ENCODE data around the gene SAMD4A. TPM values are rescaled to one million over a fixed set of nuclear protein-coding genes. Genes with fewer than 3 reads are reported as not detected.

Gene SAMD4A
- total and polyA plus RNA-seq, 7 experiments from 2014 or later: 0.73 to 5.7 (median 1.7) TPM; not detected in 2

DNA sequence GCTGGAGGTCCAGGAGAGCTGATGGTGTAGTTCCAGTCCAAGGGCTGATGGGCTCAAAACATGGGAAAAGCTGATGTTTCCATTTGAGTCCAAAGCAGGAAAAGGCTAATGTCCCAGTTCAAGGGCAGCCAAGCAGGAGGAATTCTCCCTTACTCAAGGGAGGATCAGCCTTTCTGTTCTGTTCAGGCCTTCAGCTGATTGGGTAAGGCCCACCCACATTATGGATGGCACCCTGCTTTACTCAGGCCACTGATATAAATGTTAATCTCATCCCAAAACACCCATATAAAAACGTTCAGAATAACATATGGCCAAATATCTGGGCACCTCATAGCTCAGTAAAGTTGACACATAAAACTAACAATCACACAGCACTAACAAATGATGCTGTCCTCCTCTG is 64.1 kb downstream of the SAMD4A start:
- H3K4me3 ChIP-seq (ENCODE audit: low read length): no peak overlapping the region
- no peak for ATAC-seq

DNA sequence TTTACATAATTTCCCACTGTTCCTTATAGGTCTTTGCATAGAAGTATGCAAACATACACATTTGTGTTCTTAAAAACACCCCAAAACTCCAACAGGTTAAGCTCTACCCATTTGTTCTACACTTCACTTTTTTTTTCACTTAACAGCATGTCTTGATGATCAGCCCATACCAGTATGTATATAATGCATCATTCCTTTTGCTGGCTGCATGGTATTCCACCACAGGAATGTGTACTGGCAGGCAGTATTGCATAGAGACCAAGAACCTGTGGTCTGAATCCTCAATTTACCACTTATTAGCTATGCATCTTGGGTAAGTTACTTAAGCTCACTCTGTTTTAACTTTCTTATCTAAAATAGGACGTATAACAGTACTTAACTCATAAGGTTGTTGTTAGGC is 65.5 kb downstream of the SAMD4A start:
- Histone ChIP-seq H3K27me3 (ENCODE audit: control insufficient read depth in 2 of 2, insufficient read depth in 2 of 2, low read length in 2 of 2) (no peaks in the 10 kb centered on the region), H3K27ac (ENCODE audit: low read depth, low read length) (no peak overlapping the region), H3K9me3 (ENCODE audit: control insufficient read depth in 2 of 3, low read length in 3 of 3) (no peaks in the 10 kb centered on the region), H3K36me3 (ENCODE audit: control insufficient read depth in 2 of 3, insufficient read depth in 3 of 3, low read length in 3 of 3) (no peaks in the 10 kb centered on the region), H3K4me1 (ENCODE audit: control insufficient read depth in 2 of 2, insufficient read depth in 2 of 2, low read length in 2 of 2) (peaks cover 25 to 29% of the 10 kb centered on the region in 2 donors), H3K4me3 (ENCODE audit: low read length) (no peak overlapping the region)
- no peak for DNase-seq
- Mint-ChIP-seq H3K27me3 (peaks cover 0 to 6% (median 0%) of the 10 kb centered on the region in 5 donors), H3K4me3 (no peak overlapping the region), H3K9me3 (peaks cover 0 to 4% (median 0%) of the 10 kb centered on the region in 11 donors), H3K27ac (no peak overlapping the region), H3K4me1 (peaks cover 24 to 32% (median 31%) of the 10 kb centered on the region in 7 donors), H3K36me3 (peaks cover 0 to 4% (median 0%) of the 10 kb centered on the region in 5 donors)
- CTCF ChIA-PET: no interaction called here
- POLR2A ChIA-PET: no interaction called here
- intact Hi-C loops (cut with micrococcal nuclease): no loop called here
- ATAC-seq: no peak

More for the DNA sequence above, 64.1 kb downstream of the SAMD4A start:
- no peaks in the 10 kb centered on the region for H3K27me3 ChIP-seq (ENCODE audit: control insufficient read depth in 2 of 2, insufficient read depth in 2 of 2, low read length in 2 of 2)
- no peak overlapping the region for H3K27ac Mint-ChIP-seq
- peaks cover 31 to 46% (median 41%) of the 10 kb centered on the region in 7 donors for H3K4me1 Mint-ChIP-seq
- no peaks in the 10 kb centered on the region for H3K9me3 ChIP-seq (ENCODE audit: control insufficient read depth in 2 of 3, low read length in 3 of 3)
- peaks cover 0 to 6% (median 0%) of the 10 kb centered on the region in 5 donors for H3K27me3 Mint-ChIP-seq
- peaks cover 0 to 4% (median 0%) of the 10 kb centered on the region in 11 donors for H3K9me3 Mint-ChIP-seq
- DNase-seq: no peak
- H3K36me3 Mint-ChIP-seq: peaks cover 0 to 5% (median 0%) of the 10 kb centered on the region in 5 donors
- H3K4me3 Mint-ChIP-seq: no peak overlapping the region
- intact Hi-C loops (cut with micrococcal nuclease): no loop called here
- ChIA-PET CTCF (interaction anchor here (0.8 to 1.5 kb wide), 2 partner anchors 11 to 65 kb away, joined by 4 read pairs; no protein-coding TSS in a partner anchor), POLR2A (interaction anchor here (1.1 kb wide), 1 partner anchor 64 kb away, joined by 3 read pairs; the partner anchor contains the start of gene SAMD4A)
- H3K4me1 ChIP-seq (ENCODE audit: control insufficient read depth in 2 of 2, insufficient read depth in 2 of 2, low read length in 2 of 2): peaks cover 32 to 39% of the 10 kb centered on the region in 2 donors
- no peaks in the 10 kb centered on the region for H3K36me3 ChIP-seq (ENCODE audit: control insufficient read depth in 2 of 3, insufficient read depth in 3 of 3, low read length in 3 of 3)
- no peak overlapping the region for H3K27ac ChIP-seq (ENCODE audit: low read depth, low read length)

DNA sequence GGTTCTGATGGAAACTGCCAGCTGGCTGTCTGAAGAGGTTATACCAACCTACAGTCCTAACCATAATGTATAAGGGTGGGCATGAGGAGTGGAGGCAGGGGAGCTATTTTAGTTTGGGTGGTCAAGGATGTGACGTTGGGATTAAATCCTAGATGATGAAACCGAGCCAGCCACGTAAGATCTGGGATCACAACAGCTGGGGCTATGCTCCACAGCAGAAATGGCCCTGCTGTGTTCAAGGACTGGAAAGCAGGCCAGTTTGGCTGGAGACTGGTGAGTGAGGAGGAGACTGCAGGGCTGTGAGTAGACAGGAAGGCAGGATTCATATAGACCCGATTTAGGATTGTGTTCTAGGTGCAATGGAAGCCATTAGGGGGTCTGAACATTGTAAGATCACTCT is 66.1 kb downstream of the SAMD4A start:
- ChIA-PET CTCF (interaction anchor here (0.9 kb wide), 1 partner anchor 10 kb away, joined by 4 read pairs; no protein-coding TSS in a partner anchor), POLR2A (no interaction called here)

DNA sequence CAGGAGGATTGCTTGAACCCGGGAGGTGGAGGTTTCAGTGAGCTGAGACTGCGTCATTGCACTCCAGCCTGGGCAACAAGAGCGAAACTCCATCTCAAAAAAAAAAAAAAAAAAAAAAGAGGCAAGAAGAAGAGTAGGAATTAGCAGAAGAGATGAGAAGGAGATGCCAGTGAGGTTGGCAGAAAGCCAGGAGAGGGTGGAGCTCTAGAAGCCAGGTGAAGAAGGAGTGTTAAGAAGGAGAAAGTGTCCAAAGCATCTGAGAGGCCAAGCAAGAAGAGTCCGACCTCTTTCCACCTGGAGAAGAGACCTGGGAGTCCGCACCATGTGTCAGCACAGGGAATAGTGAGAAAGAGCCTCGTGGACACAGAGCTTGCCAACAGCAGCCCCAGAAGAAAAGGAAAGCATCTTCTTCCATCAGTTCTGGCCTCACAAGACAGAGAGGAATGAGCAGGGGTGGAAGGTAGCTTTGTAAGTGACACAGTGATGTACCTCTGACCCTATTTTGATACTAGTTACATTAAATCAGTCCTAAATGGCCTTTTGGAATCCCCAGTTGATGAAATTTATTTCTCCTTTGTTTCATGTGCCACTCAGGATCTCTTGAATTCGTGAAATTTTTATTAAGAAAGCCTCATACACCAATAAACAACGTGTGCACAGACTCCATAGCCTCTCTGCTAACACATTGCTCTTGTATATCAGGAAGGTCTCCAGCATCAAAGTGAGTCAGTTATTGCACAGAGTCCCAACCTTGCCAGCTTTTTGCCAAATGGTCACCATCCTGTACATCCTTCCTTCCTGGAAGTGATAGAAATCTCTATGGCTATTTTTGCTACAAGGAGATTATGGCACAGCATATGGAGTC is 70.6 kb downstream of the SAMD4A start:
- Histone ChIP-seq H3K36me3 (ENCODE audit: control insufficient read depth in 2 of 3, insufficient read depth in 3 of 3, low read length in 3 of 3) (no peaks in the 10 kb centered on the region), H3K4me3 (ENCODE audit: low read length) (no peak overlapping the region), H3K9me3 (ENCODE audit: control insufficient read depth in 2 of 3, low read length in 3 of 3) (no peaks in the 10 kb centered on the region), H3K27me3 (ENCODE audit: control insufficient read depth in 2 of 2, insufficient read depth in 2 of 2, low read length in 2 of 2) (no peaks in the 10 kb centered on the region), H3K4me1 (ENCODE audit: control insufficient read depth in 2 of 2, insufficient read depth in 2 of 2, low read length in 2 of 2) (no peaks in the 10 kb centered on the region), H3K27ac (ENCODE audit: low read depth, low read length) (no peak overlapping the region)
- H3K36me3 Mint-ChIP-seq: peaks cover 0 to under 1% (median 0%) of the 10 kb centered on the region in 5 donors
- DNase-seq (no peak), ATAC-seq (no peak)
- H3K27me3 Mint-ChIP-seq: peaks cover 0 to 10% (median 3%) of the 10 kb centered on the region in 5 donors
- no peak overlapping the region for H3K27ac Mint-ChIP-seq
- intact Hi-C loops (cut with micrococcal nuclease): loop anchor here in 1 of 2 donors (1.0 kb wide), 1 partner anchor 28 kb away; no protein-coding TSS in a partner anchor
- CTCF ChIA-PET: interaction anchor here (1.5 kb wide), 1 partner anchor 136 kb away, joined by 3 read pairs; no protein-coding TSS in a partner anchor
- peaks cover 0 to 3% (median 0%) of the 10 kb centered on the region in 7 donors for H3K4me1 Mint-ChIP-seq
- POLR2A ChIA-PET: no interaction called here
- H3K4me3 Mint-ChIP-seq: no peak overlapping the region
- H3K9me3 Mint-ChIP-seq: peaks cover 0 to 1% (median 0%) of the 10 kb centered on the region in 11 donors

More for the DNA sequence above, 66.1 kb downstream of the SAMD4A start:
- H3K4me1 Mint-ChIP-seq: peaks cover 17 to 26% (median 25%) of the 10 kb centered on the region in 7 donors
- DNase-seq (no peak), ATAC-seq (no peak)
- peaks cover 0 to 4% (median 0%) of the 10 kb centered on the region in 11 donors for H3K9me3 Mint-ChIP-seq
- no peaks in the 10 kb centered on the region for H3K36me3 ChIP-seq (ENCODE audit: control insufficient read depth in 2 of 3, insufficient read depth in 3 of 3, low read length in 3 of 3)
- H3K4me3 ChIP-seq (ENCODE audit: low read length): no peak overlapping the region
- H3K9me3 ChIP-seq (ENCODE audit: control insufficient read depth in 2 of 3, low read length in 3 of 3): no peaks in the 10 kb centered on the region
- peaks cover 0 to 4% (median 0%) of the 10 kb centered on the region in 5 donors for H3K36me3 Mint-ChIP-seq
- peaks cover 0 to 6% (median 0%) of the 10 kb centered on the region in 5 donors for H3K27me3 Mint-ChIP-seq
- peak overlapping the region in 2 of 9 donors; percentile 36 to 48 for H3K27ac Mint-ChIP-seq
- H3K4me1 ChIP-seq (ENCODE audit: control insufficient read depth in 2 of 2, insufficient read depth in 2 of 2, low read length in 2 of 2): peaks cover 21 to 24% of the 10 kb centered on the region in 2 donors
- no peaks in the 10 kb centered on the region for H3K27me3 ChIP-seq (ENCODE audit: control insufficient read depth in 2 of 2, insufficient read depth in 2 of 2, low read length in 2 of 2)
- H3K27ac ChIP-seq (ENCODE audit: low read depth, low read length): no peak overlapping the region
- no peak overlapping the region for H3K4me3 Mint-ChIP-seq
- intact Hi-C loops (cut with micrococcal nuclease): no loop called here

DNA sequence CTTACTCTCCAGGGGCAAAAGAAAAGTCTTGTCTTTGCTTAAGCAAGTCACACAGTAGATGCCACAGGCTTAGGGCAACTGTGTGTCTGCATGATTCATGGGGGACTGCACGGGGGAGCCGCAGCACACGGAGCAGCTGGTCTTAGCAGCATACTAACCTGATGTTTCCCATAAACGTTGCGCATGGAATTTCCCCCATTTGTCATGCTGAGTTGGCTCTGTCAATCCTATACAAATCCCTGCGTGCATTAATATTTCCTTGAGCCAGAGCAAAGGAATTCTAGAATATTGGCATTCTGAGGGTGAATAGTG is 71.2 kb downstream of the SAMD4A start:
- H3K36me3 Mint-ChIP-seq: no peaks in the 10 kb centered on the region
- Histone ChIP-seq H3K4me1 (ENCODE audit: control insufficient read depth in 2 of 2, insufficient read depth in 2 of 2, low read length in 2 of 2) (no peaks in the 10 kb centered on the region), H3K27ac (ENCODE audit: low read depth, low read length) (no peak overlapping the region), H3K27me3 (ENCODE audit: control insufficient read depth in 2 of 2, insufficient read depth in 2 of 2, low read length in 2 of 2) (no peaks in the 10 kb centered on the region), H3K4me3 (ENCODE audit: low read length) (no peak overlapping the region), H3K36me3 (ENCODE audit: control insufficient read depth in 2 of 3, insufficient read depth in 3 of 3, low read length in 3 of 3) (no peaks in the 10 kb centered on the region), H3K9me3 (ENCODE audit: control insufficient read depth in 2 of 3, low read length in 3 of 3) (no peaks in the 10 kb centered on the region)
- intact Hi-C loops (cut with micrococcal nuclease): no loop called here
- H3K4me3 Mint-ChIP-seq: no peak overlapping the region
- H3K27me3 Mint-ChIP-seq: peaks cover 0 to 10% (median 3%) of the 10 kb centered on the region in 5 donors
- peaks cover 0 to 3% (median 0%) of the 10 kb centered on the region in 7 donors for H3K4me1 Mint-ChIP-seq
- DNase-seq (no peak), ATAC-seq (no peak)
- no peaks in the 10 kb centered on the region for H3K9me3 Mint-ChIP-seq
- POLR2A ChIA-PET: no interaction called here
- CTCF ChIA-PET: interaction anchor here (1.5 kb wide), 1 partner anchor 135 kb away, joined by 3 read pairs; no protein-coding TSS in a partner anchor
- H3K27ac Mint-ChIP-seq: no peak overlapping the region

DNA sequence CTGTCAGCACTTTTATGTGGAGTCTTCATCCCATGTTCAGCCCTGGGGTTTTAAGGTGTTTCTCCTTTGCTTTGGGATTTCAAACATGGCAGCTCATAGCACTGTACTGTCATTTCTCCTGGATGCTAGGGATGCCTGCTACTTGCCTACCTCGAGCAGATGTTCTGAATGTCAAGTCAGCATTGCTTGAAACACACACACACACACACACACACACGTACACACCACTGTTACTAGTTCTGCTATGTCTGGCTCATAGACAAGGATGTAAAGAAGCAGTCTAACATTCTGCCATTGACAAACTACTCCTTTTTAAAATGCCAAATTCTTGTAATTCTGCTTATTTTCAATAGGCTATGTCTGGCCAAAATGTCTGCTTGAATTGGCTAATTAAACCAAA is 72.7 kb downstream of the SAMD4A start:
- Mint-ChIP-seq H3K27ac (no peak overlapping the region), H3K4me3 (no peak overlapping the region), H3K9me3 (no peaks in the 10 kb centered on the region), H3K36me3 (no peaks in the 10 kb centered on the region), H3K27me3 (peaks cover 0 to 6% (median 4%) of the 10 kb centered on the region in 5 donors), H3K4me1 (peaks cover 0 to 3% (median 0%) of the 10 kb centered on the region in 7 donors)
- no peaks in the 10 kb centered on the region for H3K27me3 ChIP-seq (ENCODE audit: control insufficient read depth in 2 of 2, insufficient read depth in 2 of 2, low read length in 2 of 2)
- DNase-seq (no peak), ATAC-seq (no peak)
- intact Hi-C loops (cut with micrococcal nuclease): no loop called here
- H3K9me3 ChIP-seq (ENCODE audit: control insufficient read depth in 2 of 3, low read length in 3 of 3): no peaks in the 10 kb centered on the region
- no peak overlapping the region for H3K4me3 ChIP-seq (ENCODE audit: low read length)
- POLR2A ChIA-PET: no interaction called here
- CTCF ChIA-PET: interaction anchor here (0.6 kb wide), 1 partner anchor 8 kb away, joined by 3 read pairs; no protein-coding TSS in a partner anchor
- H3K4me1 ChIP-seq (ENCODE audit: control insufficient read depth in 2 of 2, insufficient read depth in 2 of 2, low read length in 2 of 2): no peaks in the 10 kb centered on the region
- H3K36me3 ChIP-seq (ENCODE audit: control insufficient read depth in 2 of 3, insufficient read depth in 3 of 3, low read length in 3 of 3): no peaks in the 10 kb centered on the region
- no peak overlapping the region for H3K27ac ChIP-seq (ENCODE audit: low read depth, low read length)
